Hematopoietic multipotent progenitor cell treated with erythropoietin and hydrocortisone succinate and interleukin-3 and kit ligand, for 4 days (in vitro differentiated cells): ENCODE measurements around the gene RBM6.
"Not testable (repeated sequence)": the region's sequence is repeated elsewhere in the genome, so short reads cannot be mapped to it uniquely, and the experiment has no call there.

Experiments used
- DNase-seq: peaks from one replicate; pipeline ENCODE4 v3.0.0-alpha.2; 2015

The RBM6 gene

GRCh38 chr3:49914906-49915305 is 25.0 kb upstream of the RBM6 start:
- peak; percentile 56 for DNase-seq

GRCh38 chr3:49916686-49917085 is 23.3 kb upstream of the RBM6 start:
- DNase-seq, result no peak

- not testable (repeated sequence) for DNase-seq
Measured at GRCh38 chr3:49917806-49918590, 22.0 kb upstream of the RBM6 start.

- DNase-seq, result no peak
Measured at GRCh38 chr3:49924683-49925082, 15.3 kb upstream of the RBM6 start.

DNA sequence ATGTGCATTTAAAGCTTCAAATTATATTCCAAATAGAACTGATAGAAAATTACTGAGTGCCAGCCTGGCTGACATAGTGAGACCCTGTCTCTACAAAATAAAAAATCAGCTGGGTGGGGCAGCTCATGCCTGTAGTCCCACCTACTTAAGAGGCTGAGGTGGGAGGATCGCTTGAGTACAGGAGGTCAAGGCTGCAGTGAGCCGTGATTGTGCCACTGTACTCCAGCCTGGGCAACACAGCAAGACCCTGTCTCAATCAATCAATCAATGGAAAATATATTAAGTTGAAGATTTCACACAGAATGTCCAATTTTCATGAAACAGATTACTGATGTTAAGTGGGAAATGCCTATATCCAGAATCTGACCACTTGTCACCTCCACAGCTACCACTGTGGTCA is 14.5 kb upstream of the RBM6 start:
- DNase-seq, result no peak

GRCh38 chr3:49926117-49926728 is 13.7 kb upstream of the RBM6 start:
- no peak for DNase-seq

GRCh38 chr3:49927798-49928197 is 12.2 kb upstream of the RBM6 start:
- no peak for DNase-seq

GRCh38 chr3:49928481-49929017 is 11.4 kb upstream of the RBM6 start:
- DNase-seq, result no peak

DNA sequence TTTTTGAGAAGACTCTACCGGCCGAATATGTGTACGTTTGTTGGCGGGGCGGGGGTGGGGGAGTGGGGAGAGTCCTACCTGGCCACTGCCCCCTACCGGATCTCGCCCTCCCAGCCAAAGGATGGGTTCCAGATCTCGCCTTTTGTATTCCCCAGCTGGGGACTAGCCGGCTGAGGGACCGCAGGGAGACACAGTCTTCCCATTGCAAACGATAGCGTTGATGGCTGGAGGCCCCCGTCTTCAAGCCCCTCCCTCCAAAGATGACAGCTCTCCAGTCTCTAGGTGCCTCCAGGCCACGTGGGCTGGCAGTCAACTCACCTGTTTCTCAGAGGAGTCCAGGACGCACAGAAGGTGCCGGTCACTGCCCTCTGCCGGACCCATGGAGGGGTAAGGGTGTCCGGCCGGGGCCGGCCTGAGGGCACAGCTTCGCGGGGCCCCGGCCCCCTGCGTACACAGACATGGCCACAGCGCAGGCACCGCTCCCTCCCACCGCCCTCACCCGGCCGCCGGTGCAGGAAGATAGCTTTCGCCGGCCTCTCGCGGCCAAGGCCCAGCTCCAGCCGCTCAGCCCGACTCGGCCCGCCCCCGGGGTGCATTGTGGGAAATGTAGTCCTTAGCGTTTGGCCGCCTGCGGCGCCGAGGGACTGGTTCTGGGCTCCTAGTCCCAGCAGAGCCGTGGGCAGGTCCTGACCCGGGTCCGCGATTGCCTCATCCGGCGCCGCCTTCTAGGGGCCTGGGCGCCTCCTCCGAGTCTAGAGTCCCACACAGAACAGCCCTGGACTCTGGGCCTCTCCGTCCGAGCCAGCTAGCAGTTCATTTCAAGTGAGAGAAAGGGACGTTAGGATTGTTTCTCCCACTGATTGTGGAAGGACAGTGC is 10.4 kb upstream of the RBM6 start, which contains the start of gene MON1A:
Gene MON1A, minus strand, starts transcription at position 521 of the 877 bp plus-strand sequence. CDS start 16,465 bp downstream, outside the sequence.
- DNase-seq, result peak; percentile 95

DNA sequence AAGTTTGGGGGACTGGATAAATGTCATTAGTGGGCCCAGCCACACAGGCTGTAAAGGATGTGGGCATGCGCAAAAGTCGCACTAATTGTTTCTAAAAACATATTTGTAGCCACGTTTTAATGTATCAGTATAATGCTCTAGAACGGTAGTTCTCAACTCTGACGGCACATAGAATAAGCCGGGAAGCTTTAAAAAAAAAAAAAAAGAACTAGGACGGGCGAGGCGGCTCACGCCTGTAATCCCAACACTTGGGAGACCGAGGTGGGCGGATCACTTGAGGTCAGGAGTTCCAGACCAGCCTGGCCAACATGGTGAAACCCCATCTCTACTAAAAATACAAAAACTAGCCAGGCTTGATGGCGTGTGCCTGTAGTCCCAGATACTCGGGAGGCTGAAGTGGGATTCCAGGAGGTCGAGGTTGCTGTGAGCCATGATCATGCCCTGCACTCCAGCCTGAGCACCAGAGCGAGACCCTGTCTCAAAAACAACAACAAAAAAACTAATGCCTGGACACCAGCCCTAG is 9.7 kb upstream of the RBM6 start:
- no peak for DNase-seq

- peak; percentile 49 for DNase-seq
Measured at GRCh38 chr3:49930922-49931321, 9.0 kb upstream of the RBM6 start.

DNA sequence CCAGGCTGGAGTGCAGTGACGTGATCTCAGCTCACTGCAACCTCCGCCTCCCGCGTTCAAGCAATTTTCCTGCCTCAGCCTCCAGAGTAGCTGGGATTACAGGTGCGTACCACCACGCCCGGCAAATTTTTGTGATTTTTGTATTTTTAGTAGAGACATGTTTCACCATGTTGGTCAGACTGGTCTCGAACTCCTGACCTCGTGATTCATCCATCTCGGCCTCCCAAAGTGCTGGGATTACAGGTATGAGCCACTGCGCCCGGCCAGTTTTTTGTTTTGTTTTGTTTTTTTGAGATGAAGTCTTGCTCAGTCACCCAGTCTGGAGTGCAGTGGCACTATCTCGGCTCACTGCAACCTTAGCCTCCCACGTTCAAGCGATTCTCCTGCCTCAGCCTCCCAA is 7.7 kb upstream of the RBM6 start:
- not testable (repeated sequence) for DNase-seq

DNA sequence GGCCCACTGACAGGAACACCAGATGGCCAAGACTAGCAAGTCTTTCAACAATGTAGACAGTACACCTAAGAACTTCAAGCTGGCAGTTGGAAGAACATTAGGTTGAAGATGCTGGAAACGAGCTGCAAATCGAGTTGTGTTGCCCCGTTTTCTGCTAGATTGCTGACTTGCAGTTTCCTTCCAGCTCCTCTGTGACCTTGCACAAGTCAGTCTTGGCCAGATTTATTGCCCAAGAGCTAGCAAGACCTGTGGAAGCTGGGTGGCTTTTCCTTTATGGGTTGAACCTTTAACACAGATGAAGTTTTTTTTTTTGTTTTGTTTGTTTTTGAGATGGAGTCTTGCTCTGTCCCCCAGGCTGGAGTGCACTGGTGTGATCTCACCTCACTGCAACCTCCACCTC is 2.9 kb upstream of the RBM6 start:
- peak; percentile 51 for DNase-seq

- DNase-seq, result peak; percentile 18
Measured at GRCh38 chr3:49940667-49941249, 808 bp downstream of the RBM6 start.

DNA sequence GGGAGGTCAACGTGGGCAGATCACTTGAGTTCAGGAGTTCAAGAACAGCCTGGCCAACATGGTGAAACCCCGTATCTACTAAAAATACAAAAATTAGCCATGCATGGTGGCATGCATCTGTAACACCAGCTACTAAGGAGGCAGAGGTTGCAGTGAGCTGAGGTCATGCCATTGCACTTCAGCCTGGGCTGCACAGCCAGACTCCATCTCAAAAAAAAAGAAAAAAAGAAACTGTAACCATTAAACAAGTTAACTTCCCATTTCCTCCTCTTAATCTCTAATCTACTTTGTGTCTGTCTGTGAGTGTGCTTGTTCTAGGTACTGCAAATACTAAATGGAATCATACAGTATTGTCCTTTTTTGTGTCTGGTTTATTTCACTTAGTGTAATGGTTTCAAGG is 2.7 kb downstream of the RBM6 start:
- peak; percentile 51 for DNase-seq

GRCh38 chr3:49952924-49953323 is 13.0 kb downstream of the RBM6 start:
- no peak for DNase-seq

DNA sequence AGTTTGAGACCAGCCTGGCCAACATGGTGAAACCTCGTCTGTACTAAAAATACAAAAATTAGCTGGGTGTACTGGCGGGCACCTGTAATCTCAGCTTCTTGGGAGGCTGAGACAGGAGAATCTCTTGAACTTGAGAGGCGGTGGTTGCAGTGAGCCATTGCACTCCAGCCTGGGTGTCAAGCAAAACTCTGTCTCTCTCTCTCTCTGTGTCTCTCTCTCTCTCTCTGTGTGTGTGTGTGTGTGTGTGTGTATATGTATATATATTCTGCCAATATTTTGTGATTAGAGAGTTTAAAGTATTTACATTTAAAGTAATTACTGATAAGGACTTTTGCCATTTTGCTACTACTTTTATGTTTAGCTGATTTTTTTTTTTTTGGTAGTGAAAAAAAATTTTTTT is 15.7 kb downstream of the RBM6 start:
- DNase-seq, result no peak

DNA sequence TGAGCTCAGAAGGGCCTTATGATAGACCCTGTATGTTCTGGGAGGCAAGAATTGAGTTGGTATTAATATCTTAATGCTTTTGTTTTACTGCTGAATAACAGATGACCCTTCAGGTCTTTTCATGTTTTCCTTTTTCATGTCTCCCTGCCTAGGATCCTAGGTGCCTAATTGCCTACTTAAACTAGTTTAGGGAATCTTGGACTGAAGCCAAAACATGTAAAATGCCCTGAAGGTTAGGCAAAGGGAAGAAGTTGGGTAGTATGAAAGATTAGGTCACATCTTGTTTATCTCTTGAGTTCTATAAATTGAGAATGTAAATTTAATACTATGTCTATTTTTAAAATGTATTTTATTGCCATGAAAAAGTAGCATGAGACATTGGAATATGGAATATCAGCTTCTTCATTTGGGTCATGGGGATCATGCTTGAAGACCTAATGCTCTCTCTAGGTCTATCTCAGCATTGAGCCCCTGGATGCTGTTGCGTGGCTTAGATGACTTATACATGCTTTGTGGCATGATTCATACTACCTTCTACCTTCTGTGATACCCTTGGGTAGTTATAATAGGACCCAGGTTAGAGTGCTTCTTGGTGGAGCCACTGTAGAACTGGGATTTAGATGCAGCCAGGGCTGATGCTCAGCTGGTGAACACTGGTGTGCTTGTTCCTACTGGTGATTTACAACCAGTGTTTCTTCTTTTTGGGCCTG is 26.4 kb downstream of the RBM6 start:
- no peak for DNase-seq

DNA sequence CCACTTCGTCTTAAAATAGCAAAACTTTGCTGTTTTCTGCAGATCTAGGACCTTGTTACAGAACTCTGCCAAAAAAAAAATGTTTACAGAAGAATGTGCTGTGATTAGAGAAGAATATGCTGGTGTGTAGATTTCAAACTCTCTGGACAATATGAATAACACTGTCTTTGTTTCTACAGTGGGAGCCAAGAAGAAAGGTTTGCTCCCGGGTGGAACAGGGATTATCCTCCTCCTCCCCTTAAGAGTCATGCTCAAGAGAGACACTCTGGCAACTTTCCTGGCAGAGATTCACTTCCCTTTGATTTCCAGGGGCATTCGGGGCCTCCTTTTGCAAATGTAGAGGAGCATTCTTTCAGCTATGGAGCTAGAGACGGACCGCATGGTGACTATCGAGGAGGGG is 27.3 kb downstream of the RBM6 start:
- no peak for DNase-seq

- no peak for DNase-seq
Measured at GRCh38 chr3:49968346-49968745, 28.4 kb downstream of the RBM6 start.

GRCh38 chr3:49972656-49973055 is 32.7 kb downstream of the RBM6 start:
- no peak for DNase-seq

- no peak for DNase-seq
Measured at GRCh38 chr3:49976942-49977341, 37.0 kb downstream of the RBM6 start.
